GM10266 (cell line): ENCODE results near the gene BLCAP.

ENCODE experiments used
- DNase-seq: peaks from one replicate; pipeline ENCODE4 v3.0.0; 2012; ENCODE audit errors: extremely low spot score
- CTCF ChIP-seq: IDR thresholded peaks from 2 replicates; pipeline ENCODE4 v1.5.1; 2012; ENCODE audit warnings: mild to moderate bottlenecking, low read depth; ENCODE audit not compliant: control insufficient read depth, insufficient read depth; ENCODE audit errors: missing control alignments

The BLCAP gene

GRCh38 chr20:37484331-37484730 lies 43.3 kb downstream of the BLCAP start:
- DNase-seq: no peak

GRCh38 chr20:37481610-37482009 lies 46.1 kb downstream of the BLCAP start:
- no peak for TF ChIP-seq CTCF
- no peak for DNase-seq

More at GRCh38 chr20:37484331-37484730, 43.3 kb downstream of the BLCAP start:
- TF ChIP-seq CTCF: no peak

GRCh38 chr20:37480919-37481318 lies 46.8 kb downstream of the BLCAP start:
- no peak for DNase-seq
- no peak for TF ChIP-seq CTCF

GRCh38 chr20:37479925-37480691 lies 47.6 kb downstream of the BLCAP start:
- TF ChIP-seq CTCF: no peak
- no peak for DNase-seq

GRCh38 chr20:37479266-37479665 lies 48.4 kb downstream of the BLCAP start:
- TF ChIP-seq CTCF: no peak
- no peak for DNase-seq

- TF ChIP-seq CTCF: no peak
- no peak for DNase-seq
Measured at GRCh38 chr20:37477041-37477440, 50.6 kb downstream of the BLCAP start.

GRCh38 chr20:37475252-37475651 lies 52.4 kb downstream of the BLCAP start:
- DNase-seq: no peak

More at GRCh38 chr20:37475252-37475651, 52.4 kb downstream of the BLCAP start:
- no peak for TF ChIP-seq CTCF
